ENCODE results near the gene HLA-DRB5.

- TF ChIP-seq CTCF (IDR thresholded peaks at IDR 0.05; ENCODE audit: low read depth, low read length) (no peak), MYC (IDR thresholded peaks at IDR 0.05; ENCODE audit: low read depth, low read length) (no peak)
Observed at GRCh38 chr6:32554116-32554965, 24.3 kb upstream of the HLA-DRB5 start.
